HUES48 (cell line): Measurements from ENCODE around the gene RABL6.
"Not testable (repeated sequence)": the region's sequence is repeated elsewhere in the genome, so short reads cannot be mapped to it uniquely, and the experiment has no call there.

ENCODE experiments used
- H3K27ac ChIP-seq: one replicate; pipeline ENCODE4 v1.7.0; 2013; ENCODE audit warnings: low read depth, low read length, inconsistent platforms
- H3K27me3 ChIP-seq: 2 replicates; pipeline ENCODE4 v1.6.1; 2013; ENCODE audit warnings: mild to moderate bottlenecking, low read length; ENCODE audit not compliant: control insufficient read depth, insufficient read depth
- H3K36me3 ChIP-seq: 2 replicates; pipeline ENCODE4 v1.6.1; 2013; ENCODE audit warnings: low read length; ENCODE audit not compliant: control insufficient read depth, insufficient read depth
- H3K4me1 ChIP-seq: 2 replicates; pipeline ENCODE4 v1.6.1; 2013; ENCODE audit warnings: mild to moderate bottlenecking, low read length; ENCODE audit not compliant: control insufficient read depth, insufficient read depth
- H3K4me3 ChIP-seq: 2 replicates; pipeline ENCODE4 v1.5.1; 2013; ENCODE audit warnings: mild to moderate bottlenecking, low read depth, low read length
- H3K9ac ChIP-seq: 2 replicates; pipeline ENCODE4 v1.6.1; 2013; ENCODE audit warnings: mild to moderate bottlenecking, low read depth, low read length, moderate library complexity
- H3K9me3 ChIP-seq: 2 replicates; pipeline ENCODE4 v1.6.1; 2013; ENCODE audit warnings: low read length; ENCODE audit not compliant: control insufficient read depth, insufficient read depth

Gene RABL6

DNA sequence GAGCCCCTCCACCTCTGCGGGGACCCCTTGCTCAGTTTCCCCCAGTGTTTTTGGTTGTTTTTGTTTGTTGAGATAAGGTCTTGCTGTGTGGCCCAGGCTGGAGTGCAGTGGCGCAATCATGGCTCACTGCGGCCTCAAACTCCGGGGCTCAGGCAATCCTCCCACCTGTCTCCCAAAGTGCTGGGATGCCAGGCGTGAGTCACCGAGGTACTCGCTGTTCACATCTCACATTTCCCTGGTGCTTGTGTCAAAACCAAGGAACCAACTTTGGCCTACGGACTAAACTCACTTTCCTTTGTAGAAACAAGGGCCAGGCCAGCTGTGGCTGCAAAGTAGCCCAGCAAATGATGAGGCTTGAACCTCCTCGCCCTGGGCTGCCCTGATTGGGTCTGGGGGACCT is 24.8 kb downstream of the RABL6 start:
- Histone ChIP-seq H3K4me3 (no peak overlapping the region), H3K9ac (no peak overlapping the region), H3K4me1 (no peaks in the 10 kb centered on the region), H3K36me3 (peaks cover 55% of the 10 kb centered on the region), H3K27ac (no peak overlapping the region), H3K9me3 (no peaks in the 10 kb centered on the region), H3K27me3 (no peaks in the 10 kb centered on the region)

DNA sequence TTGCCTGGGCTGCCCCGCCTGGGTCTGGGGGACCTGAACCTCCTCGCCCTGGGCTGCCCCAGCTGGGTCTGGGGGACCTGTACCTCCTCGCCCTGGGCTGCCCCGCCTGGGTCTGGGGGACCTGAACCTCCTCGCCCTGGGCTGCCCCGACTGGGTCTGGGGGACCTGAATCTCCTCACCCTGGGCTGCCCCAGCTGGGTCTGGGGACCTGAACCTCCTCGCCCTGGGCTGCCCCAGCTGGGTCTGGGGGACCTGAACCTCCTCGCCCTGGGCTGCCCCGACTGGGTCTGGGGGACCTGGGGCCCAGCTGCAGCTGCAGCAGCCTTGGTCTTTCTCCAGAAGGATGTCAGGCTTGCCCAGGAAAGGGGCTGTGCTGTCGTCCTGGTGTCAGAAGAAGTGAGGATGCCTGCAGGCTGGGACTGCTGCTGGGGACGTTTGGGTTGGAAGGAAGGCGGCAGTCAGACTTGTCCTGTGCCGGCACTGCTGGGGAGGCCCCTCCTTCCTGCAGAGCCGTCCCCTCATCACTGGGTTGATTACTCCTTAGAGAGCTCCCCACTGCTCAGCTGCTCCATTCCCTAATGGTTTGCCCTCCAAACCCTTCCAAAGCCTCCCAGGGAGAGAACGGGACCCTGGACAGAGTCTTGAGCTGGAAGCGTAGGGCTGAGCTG is 25.8 kb downstream of the RABL6 start:
- H3K9me3 ChIP-seq, H3K27me3 ChIP-seq, H3K4me1 ChIP-seq, H3K4me3 ChIP-seq, H3K9ac ChIP-seq, H3K27ac ChIP-seq: not testable (repeated sequence)
- H3K36me3 ChIP-seq: peaks cover 46% of the 10 kb centered on the region

DNA sequence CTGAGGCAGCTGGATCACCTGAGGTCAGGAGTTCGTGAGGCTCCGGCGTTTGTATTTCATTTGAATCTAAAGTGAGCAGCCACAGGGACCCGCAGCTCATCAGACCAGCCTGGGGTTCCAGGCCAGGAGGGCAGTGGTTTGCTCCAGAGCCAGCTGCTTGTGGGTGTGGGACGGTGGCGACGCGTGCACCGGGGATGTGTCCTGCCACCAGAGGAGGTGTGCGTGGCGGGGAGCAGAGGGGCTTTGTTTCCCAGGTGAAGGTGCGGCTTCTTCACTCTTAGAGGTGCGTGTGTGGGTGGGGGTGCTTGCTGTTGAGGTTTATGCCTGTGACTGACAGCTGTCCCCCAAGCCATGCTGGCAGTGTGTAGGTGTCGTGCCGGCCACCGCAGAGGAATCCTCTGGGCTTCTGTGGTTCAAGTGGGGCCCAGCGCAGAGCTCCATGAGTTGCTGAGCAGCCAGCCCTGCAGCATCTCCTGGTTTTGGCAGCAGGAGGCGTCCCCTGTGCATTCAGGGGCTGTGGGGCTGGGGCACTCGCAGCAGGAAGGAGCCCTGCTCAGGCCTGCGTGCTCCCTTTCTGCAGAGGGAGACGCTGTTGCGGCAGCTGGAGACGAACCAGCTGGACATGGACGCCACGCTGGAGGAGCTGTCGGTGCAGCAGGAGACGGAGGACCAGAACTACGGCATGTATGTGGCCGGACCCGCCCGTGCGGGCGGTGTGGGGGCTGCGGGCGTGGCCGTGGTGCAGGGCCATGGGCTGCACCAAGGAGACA is 27.6 kb downstream of the RABL6 start:
- H3K9ac ChIP-seq: no peak overlapping the region
- H3K36me3 ChIP-seq: peaks cover 37% of the 10 kb centered on the region
- H3K4me3 ChIP-seq: no peak overlapping the region
- H3K27me3 ChIP-seq: no peaks in the 10 kb centered on the region
- H3K9me3 ChIP-seq: no peaks in the 10 kb centered on the region
- no peaks in the 10 kb centered on the region for H3K4me1 ChIP-seq
- no peak overlapping the region for H3K27ac ChIP-seq

DNA sequence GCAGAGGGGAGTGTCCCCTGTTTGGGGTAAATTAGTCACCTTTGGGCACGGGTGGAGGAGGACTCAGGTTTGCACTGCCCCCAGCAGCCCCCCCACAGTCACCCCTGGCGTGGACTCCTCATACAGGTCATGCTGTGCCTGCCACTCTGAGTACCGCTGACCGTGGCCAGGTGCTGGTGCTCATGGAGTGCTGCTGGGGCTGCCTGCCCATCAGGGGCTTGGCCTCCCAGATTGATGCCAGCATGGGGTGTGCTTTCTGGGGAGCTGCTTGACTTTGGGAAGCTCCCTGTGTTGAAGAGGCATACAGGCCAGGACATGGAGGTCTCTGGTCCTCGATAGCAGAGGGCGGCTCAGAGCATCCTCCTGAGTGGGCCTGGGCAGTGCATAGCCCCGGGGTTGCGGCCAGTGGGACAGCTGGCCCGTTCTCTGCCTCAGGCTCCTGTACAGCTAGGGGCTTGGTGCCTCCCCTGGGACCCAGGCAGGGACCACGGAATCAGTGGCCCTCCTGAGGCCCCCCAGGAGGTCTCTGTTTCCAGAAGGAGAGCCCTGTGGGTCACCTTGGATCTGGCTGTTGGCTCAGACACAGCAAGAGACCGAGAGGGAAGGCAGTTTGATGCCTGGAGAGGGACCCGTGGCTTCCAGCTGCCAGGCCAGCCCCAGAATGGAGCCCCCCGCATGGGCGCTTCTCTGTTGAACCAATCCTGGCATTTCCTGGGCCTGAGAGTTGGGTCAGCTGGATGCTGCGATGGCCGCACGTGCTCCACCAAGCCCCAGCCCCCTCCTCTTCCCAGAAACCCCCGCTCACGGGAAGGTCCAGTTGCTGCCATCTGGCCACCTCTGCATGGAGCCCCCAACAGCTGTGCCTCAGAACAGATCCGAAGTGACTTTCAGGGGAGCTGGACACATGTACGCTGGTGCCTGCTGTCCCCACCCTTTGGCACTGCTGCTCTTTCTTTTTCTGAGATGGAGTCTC is 28.5 kb downstream of the RABL6 start:
- H3K4me3 ChIP-seq: no peak overlapping the region
- H3K9ac ChIP-seq: no peak overlapping the region
- peaks cover 8% of the 10 kb centered on the region for H3K4me1 ChIP-seq
- H3K9me3 ChIP-seq: no peaks in the 10 kb centered on the region
- no peaks in the 10 kb centered on the region for H3K27me3 ChIP-seq
- no peak overlapping the region for H3K27ac ChIP-seq
- peaks cover 29% of the 10 kb centered on the region for H3K36me3 ChIP-seq

DNA sequence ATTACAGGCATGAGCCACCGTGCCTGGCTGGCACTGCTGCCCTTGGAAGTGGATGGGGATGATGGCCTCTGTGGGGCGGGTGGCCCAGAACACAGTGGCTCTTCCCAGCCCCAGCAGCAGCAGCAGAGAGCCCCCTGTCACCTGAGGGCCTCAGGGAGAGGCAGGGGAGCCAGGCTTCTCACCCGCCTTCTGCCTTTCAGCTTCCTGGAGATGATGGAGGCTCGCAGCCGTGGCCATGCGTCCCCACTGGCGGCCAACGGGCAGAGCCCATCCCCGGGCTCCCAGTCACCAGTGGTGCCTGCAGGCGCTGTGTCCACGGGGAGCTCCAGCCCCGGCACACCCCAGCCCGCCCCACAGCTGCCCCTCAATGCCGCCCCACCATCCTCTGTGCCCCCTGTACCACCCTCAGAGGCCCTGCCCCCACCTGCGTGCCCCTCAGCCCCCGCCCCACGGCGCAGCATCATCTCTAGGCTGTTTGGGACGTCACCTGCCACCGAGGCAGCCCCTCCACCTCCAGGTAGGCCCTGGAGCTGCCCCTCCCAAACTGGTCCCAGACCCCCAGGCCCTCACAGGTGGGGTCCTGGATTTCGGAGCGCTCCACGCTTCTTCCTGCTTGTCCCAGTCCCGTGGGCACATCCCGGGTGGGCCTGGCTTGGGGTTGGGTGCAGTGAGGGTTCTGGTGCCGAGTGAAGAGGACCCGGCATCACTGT is 29.6 kb downstream of the RABL6 start:
- Histone ChIP-seq H3K27ac (no peak overlapping the region), H3K9me3 (no peaks in the 10 kb centered on the region), H3K36me3 (peaks cover 18% of the 10 kb centered on the region), H3K27me3 (no peaks in the 10 kb centered on the region), H3K4me3 (no peak overlapping the region), H3K9ac (no peak overlapping the region), H3K4me1 (peaks cover 15% of the 10 kb centered on the region)

DNA sequence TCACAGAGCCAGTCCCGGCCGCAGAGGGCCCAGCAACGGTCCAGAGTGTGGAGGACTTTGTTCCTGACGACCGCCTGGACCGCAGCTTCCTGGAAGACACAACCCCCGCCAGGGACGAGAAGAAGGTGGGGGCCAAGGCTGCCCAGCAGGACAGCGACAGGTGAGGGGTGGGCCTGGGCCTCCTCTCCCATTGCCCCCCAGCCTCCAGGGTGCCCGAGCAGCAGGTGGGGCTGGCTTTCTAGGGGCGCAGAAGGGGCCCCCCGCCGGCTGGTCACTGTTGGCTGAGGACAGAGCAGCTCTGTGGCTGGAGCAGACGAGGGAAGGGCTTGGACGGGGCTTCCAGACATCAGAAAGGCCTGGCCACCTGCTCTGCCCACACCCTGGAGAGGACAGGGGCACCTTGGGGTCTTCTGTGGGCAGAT is 30.1 kb downstream of the RABL6 start:
- H3K27me3 ChIP-seq, H3K9ac ChIP-seq, H3K4me3 ChIP-seq, H3K9me3 ChIP-seq, H3K27ac ChIP-seq: not testable (repeated sequence)
- Histone ChIP-seq H3K36me3 (peaks cover 12% of the 10 kb centered on the region), H3K4me1 (peaks cover 15% of the 10 kb centered on the region)

DNA sequence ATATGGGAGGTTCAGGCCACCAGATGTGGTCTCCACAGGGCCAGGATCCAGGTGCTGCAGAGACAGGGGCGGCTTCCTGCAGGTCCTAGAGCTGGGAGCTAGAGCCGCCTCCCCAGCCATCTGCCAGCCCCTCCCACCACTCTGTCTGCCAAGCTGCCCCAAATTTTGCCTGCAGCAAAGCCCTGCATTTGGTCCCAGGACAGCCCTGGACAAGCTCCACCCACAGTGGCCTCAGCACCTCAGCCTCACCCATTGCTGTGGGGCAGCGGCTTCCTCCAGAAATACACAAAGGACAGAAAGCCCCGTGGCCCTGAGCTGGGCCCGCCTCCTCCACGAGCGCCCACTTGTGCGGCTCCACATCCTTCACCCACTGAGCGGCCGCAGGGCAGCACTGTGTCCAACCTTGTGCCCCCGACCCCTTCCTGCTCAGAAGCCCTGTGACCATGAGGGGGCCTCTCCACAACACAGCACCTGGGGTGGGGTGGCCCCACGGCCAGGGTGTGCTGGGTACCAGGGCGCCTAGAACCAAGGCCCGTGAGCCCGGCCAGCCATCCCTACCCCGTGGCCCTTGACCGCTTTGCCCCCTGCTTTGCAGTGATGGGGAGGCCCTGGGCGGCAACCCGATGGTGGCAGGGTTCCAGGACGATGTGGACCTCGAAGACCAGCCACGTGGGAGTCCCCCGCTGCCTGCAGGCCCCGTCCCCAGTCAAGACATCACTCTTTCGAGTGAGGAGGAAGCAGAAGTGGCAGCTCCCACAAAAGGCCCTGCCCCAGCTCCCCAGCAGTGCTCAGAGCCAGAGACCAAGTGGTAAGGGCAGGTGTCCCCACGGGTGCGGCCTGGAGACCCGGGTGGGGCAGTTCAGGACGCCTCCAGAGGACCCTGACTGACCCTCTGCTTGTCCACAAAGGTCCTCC is 30.8 kb downstream of the RABL6 start:
- Histone ChIP-seq H3K9ac (no peak overlapping the region), H3K36me3 (peaks cover 12% of the 10 kb centered on the region), H3K4me1 (peaks cover 15% of the 10 kb centered on the region), H3K9me3 (no peaks in the 10 kb centered on the region), H3K4me3 (no peak overlapping the region), H3K27me3 (no peaks in the 10 kb centered on the region), H3K27ac (no peak overlapping the region)

DNA sequence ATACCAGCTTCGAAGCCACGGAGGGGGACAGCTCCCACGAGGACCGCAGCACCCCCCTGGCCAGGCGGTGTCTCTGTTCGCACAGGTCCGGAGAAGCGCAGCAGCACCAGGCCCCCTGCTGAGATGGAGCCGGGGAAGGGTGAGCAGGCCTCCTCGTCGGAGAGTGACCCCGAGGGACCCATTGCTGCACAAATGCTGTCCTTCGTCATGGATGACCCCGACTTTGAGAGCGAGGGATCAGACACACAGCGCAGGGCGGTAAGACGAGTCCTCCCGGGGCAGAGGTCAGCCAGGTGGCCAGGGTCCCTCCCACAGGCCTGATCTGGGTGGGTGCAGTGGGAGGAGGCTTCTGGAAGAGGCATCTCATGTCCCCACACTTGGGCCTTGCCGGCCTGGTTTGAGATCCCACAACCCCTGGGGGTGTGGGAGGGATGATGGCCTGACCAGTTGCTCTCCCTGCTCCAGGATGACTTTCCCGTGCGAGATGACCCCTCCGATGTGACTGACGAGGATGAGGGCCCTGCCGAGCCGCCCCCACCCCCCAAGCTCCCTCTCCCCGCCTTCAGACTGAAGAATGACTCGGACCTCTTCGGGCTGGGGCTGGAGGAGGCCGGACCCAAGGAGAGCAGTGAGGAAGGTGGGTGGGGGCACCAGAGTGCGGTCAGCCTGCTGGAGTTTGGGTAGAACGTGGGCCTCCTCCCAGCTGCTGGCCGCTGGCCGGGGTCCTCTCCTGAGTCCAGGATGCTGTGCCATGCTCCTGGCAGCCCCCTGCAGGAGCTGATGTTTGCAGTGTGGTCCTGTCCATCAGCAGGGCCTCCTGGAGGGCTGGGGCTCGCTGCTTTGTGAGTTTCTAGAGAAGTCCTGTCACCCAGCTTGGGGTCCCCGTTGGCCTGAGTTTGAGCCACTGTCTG is 31.7 kb downstream of the RABL6 start:
- H3K27me3 ChIP-seq: no peaks in the 10 kb centered on the region

DNA sequence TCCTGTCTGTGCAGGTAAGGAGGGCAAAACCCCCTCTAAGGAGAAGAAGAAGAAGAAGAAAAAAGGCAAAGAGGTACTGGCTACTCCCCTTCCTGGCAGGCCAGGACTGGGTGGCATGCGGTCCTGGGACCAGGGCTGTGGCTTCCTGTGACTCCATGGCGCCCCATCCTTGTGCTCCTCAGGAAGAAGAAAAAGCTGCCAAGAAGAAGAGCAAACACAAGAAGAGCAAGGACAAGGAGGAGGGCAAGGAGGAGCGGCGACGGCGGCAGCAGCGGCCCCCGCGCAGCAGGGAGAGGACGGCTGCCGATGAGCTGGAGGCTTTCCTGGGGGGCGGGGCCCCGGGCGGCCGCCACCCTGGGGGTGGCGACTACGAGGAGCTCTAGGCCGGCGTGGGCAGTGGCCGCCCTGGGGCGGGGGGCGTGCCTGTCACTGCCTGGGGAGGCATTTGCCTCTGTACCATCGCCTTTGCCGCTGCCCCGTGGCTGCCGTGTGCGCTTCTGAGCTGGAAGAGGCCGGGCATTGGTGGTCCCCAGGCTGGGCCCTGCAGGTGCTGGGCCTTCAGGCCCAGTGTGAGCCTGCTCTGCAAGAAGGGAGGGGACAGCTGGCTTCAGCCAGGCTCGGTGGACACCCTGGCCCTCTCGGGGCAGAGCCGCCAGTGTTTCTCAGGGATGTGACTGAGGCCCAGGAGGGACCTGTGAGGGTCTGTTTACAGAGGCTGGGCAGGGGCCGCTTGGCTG is 32.6 kb downstream of the RABL6 start:
- Histone ChIP-seq H3K36me3 (peaks cover 12% of the 10 kb centered on the region), H3K27me3 (no peaks in the 10 kb centered on the region), H3K4me3 (no peak overlapping the region), H3K4me1 (peaks cover 15% of the 10 kb centered on the region), H3K9ac (no peak overlapping the region), H3K27ac (peak overlapping the region; percentile 55), H3K9me3 (no peaks in the 10 kb centered on the region)

More for the DNA sequence above, 31.7 kb downstream of the RABL6 start:
- Histone ChIP-seq H3K9me3 (no peaks in the 10 kb centered on the region), H3K27ac (peak overlapping the region; percentile 36), H3K9ac (no peak overlapping the region), H3K36me3 (peaks cover 12% of the 10 kb centered on the region), H3K4me1 (peaks cover 15% of the 10 kb centered on the region), H3K4me3 (no peak overlapping the region)
